NCI-H1417 treated with DMSO at 0.1 percent for 48 hours (cell line): ENCODE data around the gene ZNF846.
"Not testable (repeated sequence)": the region's sequence is repeated elsewhere in the genome, so short reads cannot be mapped to it uniquely, and the experiment has no call there.

Experiments
- DNase-seq: peaks from one replicate; lab custom pipeline; 2025; lab: John Stamatoyannopoulos, UW

Gene ZNF846

GRCh38 chr19:9768175-9769112 lies at the start of gene ZNF846:
Gene ZNF846, minus strand, starts transcription at chr19:9768738. Its CDS starts 3,788 bp downstream, at chr19:9764950.
- peak; percentile 83 for DNase-seq

- no peak for DNase-seq
Observed at GRCh38 chr19:9818175-9818733, 49.7 kb upstream of the ZNF846 start.

- no peak for DNase-seq
Observed at GRCh38 chr19:9811139-9811538, 42.6 kb upstream of the ZNF846 start.

- no peak for DNase-seq
Observed at GRCh38 chr19:9808855-9809824, 40.6 kb upstream of the ZNF846 start.

GRCh38 chr19:9806803-9807202 lies 38.3 kb upstream of the ZNF846 start:
- DNase-seq, result no peak

- no peak for DNase-seq
Observed at GRCh38 chr19:9801976-9802375, 33.4 kb upstream of the ZNF846 start.

GRCh38 chr19:9799162-9799561 lies 30.6 kb upstream of the ZNF846 start:
- DNase-seq, result no peak

GRCh38 chr19:9797871-9798270 lies 29.3 kb upstream of the ZNF846 start:
- no peak for DNase-seq

GRCh38 chr19:9796113-9796773 lies 27.7 kb upstream of the ZNF846 start:
- peak; percentile 52 for DNase-seq

GRCh38 chr19:9793071-9793591 lies 24.6 kb upstream of the ZNF846 start:
- no peak for DNase-seq

- peak; percentile 37 for DNase-seq
Observed at GRCh38 chr19:9792206-9793070, 23.9 kb upstream of the ZNF846 start.

- peak; percentile 63 for DNase-seq
Observed at GRCh38 chr19:9791552-9792205, 23.1 kb upstream of the ZNF846 start.

GRCh38 chr19:9791073-9791367 lies 22.5 kb upstream of the ZNF846 start:
- not testable (repeated sequence) for DNase-seq

- DNase-seq, result not testable (repeated sequence)
Observed at GRCh38 chr19:9789579-9789978, 21.0 kb upstream of the ZNF846 start.

GRCh38 chr19:9789066-9789465 lies 20.5 kb upstream of the ZNF846 start:
- no peak for DNase-seq

GRCh38 chr19:9788604-9789003 lies 20.1 kb upstream of the ZNF846 start:
- DNase-seq, result not testable (repeated sequence)

- no peak for DNase-seq
Observed at GRCh38 chr19:9786819-9787218, 18.3 kb upstream of the ZNF846 start.

- DNase-seq, result no peak
Observed at GRCh38 chr19:9786342-9786741, 17.8 kb upstream of the ZNF846 start.

GRCh38 chr19:9785367-9786331 lies 17.1 kb upstream of the ZNF846 start:
- DNase-seq, result peak; percentile 85
